ENCODE data around the gene JARID2.

Gene JARID2

GRCh38 chr6:15491255-15491985 lies 245.6 kb downstream of the JARID2 start:
- no peak for DNase-seq (ENCODE audit: low read depth)
- H3K4me3 ChIP-seq (ENCODE audit: low read length), result no peak overlapping the region
- peak; percentile 99 for TF ChIP-seq CTCF (conservative IDR thresholded peaks at IDR 0.05; ENCODE audit: low read depth, low read length)

- H3K4me3 ChIP-seq (ENCODE audit: low read length), result no peak overlapping the region
- DNase-seq (ENCODE audit: low read depth), result no peak
- no peak for TF ChIP-seq CTCF (conservative IDR thresholded peaks at IDR 0.05; ENCODE audit: low read depth, low read length)
These were observed 246.1 kb downstream of the JARID2 start for GRCh38 chr6:15491986-15492269.

GRCh38 chr6:15493437-15494168 lies 247.7 kb downstream of the JARID2 start:
- no peak for DNase-seq (ENCODE audit: low read depth)
- TF ChIP-seq CTCF (conservative IDR thresholded peaks at IDR 0.05; ENCODE audit: low read depth, low read length), result no peak
- no peak overlapping the region for H3K4me3 ChIP-seq (ENCODE audit: low read length)

- no peak for TF ChIP-seq CTCF (conservative IDR thresholded peaks at IDR 0.05; ENCODE audit: low read depth, low read length)
- no peak overlapping the region for H3K4me3 ChIP-seq (ENCODE audit: low read length)
- no peak for DNase-seq (ENCODE audit: low read depth)
These were observed 249.6 kb downstream of the JARID2 start for GRCh38 chr6:15495375-15495901.

- no peak overlapping the region for H3K4me3 ChIP-seq (ENCODE audit: low read length)
- TF ChIP-seq CTCF (conservative IDR thresholded peaks at IDR 0.05; ENCODE audit: low read depth, low read length), result no peak
- no peak for DNase-seq (ENCODE audit: low read depth)
These were observed 250.7 kb downstream of the JARID2 start for GRCh38 chr6:15496345-15497131.

GRCh38 chr6:15498640-15499039 lies 252.8 kb downstream of the JARID2 start:
- DNase-seq (ENCODE audit: low read depth), result no peak
- TF ChIP-seq CTCF (conservative IDR thresholded peaks at IDR 0.05; ENCODE audit: low read depth, low read length), result no peak
- no peak overlapping the region for H3K4me3 ChIP-seq (ENCODE audit: low read length)
